HepG2 (cell line): ENCODE measurements around the gene TMTC3. TPM values are rescaled to one million over a fixed set of nuclear protein-coding genes. Genes with fewer than 3 reads are reported as not detected.
A peak's percentile ranks its signal among the peaks of the same experiment; 100 is the strongest.

ENCODE experiments used
- ATAC-seq: fragments of 200-7000 bp; cut with Tn5 transposase; 3 replicates; pipeline ENCODE4 v1.9.1; 2020; ENCODE audit warnings: mild to moderate bottlenecking, moderate library complexity
- BruUV-seq: library from RNA; stranded (reverse); fragments of 400-500 nt; replicated peaks from 2 replicates; lab custom pipeline; 2021; lab: Mats Ljungman, UMichigan
- CTCF ChIA-PET: fragments of 300-600 bp; formaldehyde crosslinking; extraction: SDS; loops from one replicate; lab custom pipeline; 2021; ENCODE audit warnings: low total read pairs, inconsistent platforms, low intra/inter-chr PET ratio; lab: Yijun Ruan, JAX
- POLR2A ChIA-PET: fragments of 350-600 bp; sonication (Branson Sonifier 250); formaldehyde crosslinking; loops from one replicate; lab custom pipeline; 2020; ENCODE audit warnings: antibody characterized with exemption, inconsistent platforms; lab: Yijun Ruan, JAX
- DNase-seq: peaks from one replicate; pipeline ENCODE4 v3.0.0-alpha.2; 2015; ENCODE audit warnings: low spot score
- FAIRE-seq: peaks from 3 replicates; lab custom pipeline; 2011; peaks lifted over from hg19 to GRCh38; lab: Jason Lieb, UNC
- H2AFZ ChIP-seq: one replicate; pipeline ENCODE4 v1.6.1; 2011; ENCODE audit warnings: low read length, inconsistent platforms
- H3K27ac ChIP-seq: fragments of 300-600 bp; 3 replicates; pipeline ENCODE4 v1.8.0; 2011; ENCODE audit warnings: mixed run types, mild to moderate bottlenecking, mixed read lengths, low read length, inconsistent platforms; ENCODE audit not compliant: insufficient read depth; ENCODE audit errors: extremely low read length
- H3K27me3 ChIP-seq, 2 experiments: fragments of 200-600 bp in 1 of 2; 2 replicates in 1 of 2; 3 replicates in 1 of 2; pipeline versions ENCODE4 v1.6.0 to v1.8.0; 2011; ENCODE audit warnings: low read length in 2 of 2, mild to moderate bottlenecking in 2 of 2, moderate library complexity in 2 of 2, inconsistent platforms in 1 of 2; ENCODE audit not compliant: insufficient read depth in 2 of 2, control insufficient read depth in 1 of 2
- H3K36me3 ChIP-seq, 2 experiments: fragments of 200-600 bp in 1 of 2; replicated peaks in 1 of 2; 2 replicates in 1 of 2; 3 replicates in 1 of 2; pipeline versions ENCODE4 v1.5.1 to v1.8.0; 2011; ENCODE audit warnings: low read length in 2 of 2, inconsistent platforms in 1 of 2; ENCODE audit not compliant: insufficient read depth in 2 of 2, control insufficient read depth in 1 of 2
- H3K4me1 ChIP-seq: 2 replicates; pipeline ENCODE4 v1.5.1; 2012; ENCODE audit warnings: low read length, inconsistent platforms; ENCODE audit not compliant: insufficient read depth
- H3K4me2 ChIP-seq: 2 replicates; pipeline ENCODE4 v1.6.0; 2011; ENCODE audit warnings: low read depth, low read length, inconsistent platforms
- H3K4me3 ChIP-seq, 3 experiments: fragments of 200-600 bp in 1 of 3; sonication (generic), shearing (Covaris generic) in 1 of 3; replicated peaks in 1 of 3; 2 replicates each; pipeline ENCODE4 v1.5.1; 2011 to 2016; ENCODE audit warnings: low read length in 3 of 3, inconsistent platforms in 2 of 3, low read depth in 2 of 3, mild to moderate bottlenecking in 2 of 3, control low read depth in 1 of 3, mixed read lengths in 1 of 3; ENCODE audit not compliant: insufficient read depth in 1 of 3
- H3K79me2 ChIP-seq: one replicate; pipeline ENCODE4 v1.6.1; 2011; ENCODE audit warnings: low read length, inconsistent platforms; ENCODE audit not compliant: insufficient read depth
- H3K9ac ChIP-seq: 2 replicates; pipeline ENCODE4 v1.6.0; 2011; ENCODE audit warnings: mild to moderate bottlenecking, low read depth, low read length, inconsistent platforms; ENCODE audit not compliant: insufficient read depth
- H3K9me3 ChIP-seq: 2 replicates; pipeline ENCODE4 v1.5.1; 2012; ENCODE audit warnings: mild to moderate bottlenecking, low read length
- H4K20me1 ChIP-seq: 2 replicates; pipeline ENCODE4 v1.6.0; 2011; ENCODE audit warnings: inconsistent platforms, mild to moderate bottlenecking, low read length, moderate library complexity; ENCODE audit not compliant: insufficient read depth
- CEBPB ChIP-seq: IDR thresholded peaks from 2 replicates; pipeline ENCODE4 v1.6.1; 2011; ENCODE audit warnings: low read depth, low read length, improper control_type of control experiment, borderline replicate concordance
- CEBPG ChIP-seq: IDR thresholded peaks from 2 replicates; pipeline ENCODE4 v1.6.1; 2016
- CHD2 ChIP-seq: IDR thresholded peaks from 2 replicates; pipeline ENCODE4 v1.6.1; 2011; ENCODE audit warnings: low read depth, low read length, improper control_type of control experiment
- DNMT3B ChIP-seq: conservative IDR thresholded peaks from 2 replicates; pipeline ENCODE4 v1.6.1; 2016; ENCODE audit warnings: missing biosample characterization, control low read depth
- KDM2A ChIP-seq: sonication (generic); formaldehyde crosslinking; IDR thresholded peaks from 2 replicates; pipeline ENCODE4 v1.4.0; 2020; ENCODE audit warnings: low read depth, missing genetic modification reagents, borderline replicate concordance
- MEIS1 ChIP-seq: sonication (generic); formaldehyde crosslinking; IDR thresholded peaks from 2 replicates; pipeline ENCODE4 v1.9.0; 2021; ENCODE audit warnings: mild to moderate bottlenecking, missing genetic modification reagents, moderate library complexity, borderline replicate concordance
- PITX1 ChIP-seq: sonication (generic); formaldehyde crosslinking; IDR thresholded peaks from 2 replicates; pipeline ENCODE4 v1.5.1; 2020; ENCODE audit warnings: mild to moderate bottlenecking, missing genetic modification reagents
- SNAI1 ChIP-seq: sonication (generic); formaldehyde crosslinking; IDR thresholded peaks from 2 replicates; pipeline ENCODE4 v1.5.0; 2020; ENCODE audit warnings: mild to moderate bottlenecking, missing genetic modification reagents, borderline replicate concordance
- ZEB1 ChIP-seq: IDR thresholded peaks from 2 replicates; pipeline ENCODE4 v1.6.1; 2012; ENCODE audit warnings: mild to moderate bottlenecking, low read depth, inconsistent platforms; ENCODE audit not compliant: insufficient replicate concordance
- ZFP62 ChIP-seq: sonication (generic); formaldehyde crosslinking; IDR thresholded peaks from 2 replicates; pipeline ENCODE4 v1.4.0; 2020; ENCODE audit warnings: missing genetic modification reagents
- ZKSCAN5 ChIP-seq: sonication (generic); formaldehyde crosslinking; IDR thresholded peaks from 2 replicates; pipeline ENCODE4 v1.5.1; 2020; ENCODE audit warnings: mild to moderate bottlenecking, missing genetic modification reagents
- ZNF564 ChIP-seq: sonication (generic); formaldehyde crosslinking; IDR thresholded peaks from 2 replicates; pipeline ENCODE4 v1.8.1; 2023; ENCODE audit warnings: mild to moderate bottlenecking, missing genetic modification reagents
- ZNF607 ChIP-seq: sonication (generic); formaldehyde crosslinking; IDR thresholded peaks from 2 replicates; pipeline ENCODE4 v1.5.1; 2020; ENCODE audit warnings: missing genetic modification reagents, mild to moderate bottlenecking, borderline replicate concordance
- ZNF792 ChIP-seq: IDR thresholded peaks from 2 replicates; pipeline ENCODE4 v1.6.1; 2016
- WGBS: methylation state at CpG from one replicate; pipeline ENCODE4 v1.1.6; 2017; ENCODE audit warnings: low lambda C conversion rate; 5-methylcytosine and 5-hydroxymethylcytosine counted together
- in situ Hi-C: cut with HindIII; loops from 2 replicates; pipeline ENCODE4 v1.10.0; 2017; ENCODE audit warnings: low pct_unique_long_range_greater_than_20kb; ENCODE audit not compliant: extremely low pct_ligation_motif_present
- intact Hi-C: fragments of 100-400 bp; cut with micrococcal nuclease; formaldehyde crosslinking; loops from one replicate; pipeline ENCODE4 v1.10.0; 2022; ENCODE audit not compliant: unreplicated experiment
- polyA plus RNA-seq, 8 experiments: library from polyadenylated mRNA; depleted of rRNA in 3 of 8; stranded (reverse) in 7 of 8; unstranded in 1 of 8; fragments of >200 nt; fragmentation: Illumina TruSeq in 4 of 8; extraction: Trizol in 4 of 8; gene quantifications; 2 replicates each; pipeline versions ENCODE4 v1.2.1 to v1.2.3, GENCODE V29; 2011 to 2016; ENCODE audit warnings: low read depth in 4 of 8, missing spikeins in 1 of 8, mixed read lengths in 1 of 8; ENCODE audit not compliant: insufficient read depth in 1 of 8
- total RNA-seq, 5 experiments: library from RNA; depleted of rRNA; stranded (reverse); fragments of >200 nt; fragmentation: Illumina TruSeq; extraction: Trizol; gene quantifications; 2 replicates each; pipeline ENCODE4 v1.2.3, GENCODE V29; 2016; ENCODE audit warnings: low read depth in 1 of 5
- TF ChIP-seq, protein P1 (sequence below): sonication (generic); formaldehyde crosslinking; IDR thresholded peaks from 2 replicates; pipeline ENCODE4 v1.9.0; 2021; ENCODE audit warnings: missing genetic modification reagents, mild to moderate bottlenecking, borderline replicate concordance
- TF ChIP-seq, protein P2 (sequence below): IDR thresholded peaks from 2 replicates; pipeline ENCODE4 v1.6.1; 2016; ENCODE audit warnings: low read depth, missing genetic modification reagents, missing compliant biosample characterization

Gene TMTC3
- total and polyA plus RNA-seq, 2 of the 13 experiments (the other 11 are each of a cell fraction or from before 2014, with no cell fraction given), result 6.3 to 22.5 TPM

DNA sequence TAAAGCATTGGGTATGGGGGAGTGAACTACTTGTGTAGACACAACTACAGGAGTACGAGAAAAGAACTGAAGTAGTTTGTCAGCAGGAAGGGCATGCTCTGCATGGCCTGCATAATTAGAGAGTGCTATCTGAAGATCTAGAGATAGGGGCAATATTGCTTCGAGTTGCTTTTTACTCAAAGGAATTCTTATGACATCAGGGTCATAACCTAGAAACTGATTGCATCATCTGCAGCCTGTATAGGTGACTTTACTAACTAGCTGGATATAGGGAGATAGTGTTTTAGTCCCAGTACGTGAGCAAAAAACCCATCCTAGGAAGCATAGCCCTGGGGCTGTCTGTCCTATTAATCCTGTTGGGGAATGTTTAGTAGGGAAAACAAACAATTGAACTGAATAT, 39.8 kb downstream of the TMTC3 start:
- Histone ChIP-seq H3K79me2 (no peaks in the 10 kb centered on the region), H3K4me2 (no peak overlapping the region), H3K4me1 (peaks cover 24% of the 10 kb centered on the region), H2AFZ (no peak overlapping the region), H3K36me3 (0 out of 5 replicates have a peak, but pooled peaks cover 0 to 2% of the 10 kb centered on the region in 2 experiments), H3K9ac (no peak overlapping the region), H3K4me3 (no peak overlapping the region), H3K27me3 (no peaks in the 10 kb centered on the region), H4K20me1 (no peaks in the 10 kb centered on the region), H3K9me3 (no peaks in the 10 kb centered on the region), H3K27ac (no peak overlapping the region)
- in situ Hi-C loops, result no loop called here
- no TSS peak for BruUV-seq
- WGBS, result 78% methylated on average over 3 of the region's 3 CpGs
- ChIA-PET POLR2A (no interaction called here), CTCF (no interaction called here)
- DNase-seq (no peak), ATAC-seq (no peak), FAIRE-seq (no peak)
- TF ChIP-seq CEBPB (0 out of 2 replicates have a peak, but pooled peaks have one; percentile 39), CHD2 (no peak), ZNF607 (no peak), CEBPG (CRISPR knock-in tag) (peak; percentile 48; the same call in 1 of the 2 replicates), PITX1 (CRISPR knock-in tag) (no peak), DNMT3B (CRISPR knock-in tag) (no peak), ZEB1 (no peak), ZNF564 (CRISPR knock-in tag) (no peak), KDM2A (CRISPR knock-in tag) (no peak), ZNF792 (CRISPR knock-in tag) (0 out of 2 replicates have a peak, but pooled peaks have one; percentile 23), ZFP62 (CRISPR knock-in tag) (no peak), ZKSCAN5 (no peak), MEIS1 (CRISPR knock-in tag) (no peak), SNAI1 (CRISPR knock-in tag) (no peak)
- TF ChIP-seq, protein P1, sequence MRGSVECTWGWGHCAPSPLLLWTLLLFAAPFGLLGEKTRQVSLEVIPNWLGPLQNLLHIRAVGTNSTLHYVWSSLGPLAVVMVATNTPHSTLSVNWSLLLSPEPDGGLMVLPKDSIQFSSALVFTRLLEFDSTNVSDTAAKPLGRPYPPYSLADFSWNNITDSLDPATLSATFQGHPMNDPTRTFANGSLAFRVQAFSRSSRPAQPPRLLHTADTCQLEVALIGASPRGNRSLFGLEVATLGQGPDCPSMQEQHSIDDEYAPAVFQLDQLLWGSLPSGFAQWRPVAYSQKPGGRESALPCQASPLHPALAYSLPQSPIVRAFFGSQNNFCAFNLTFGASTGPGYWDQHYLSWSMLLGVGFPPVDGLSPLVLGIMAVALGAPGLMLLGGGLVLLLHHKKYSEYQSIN, result no peak
- TF ChIP-seq, protein P2, sequence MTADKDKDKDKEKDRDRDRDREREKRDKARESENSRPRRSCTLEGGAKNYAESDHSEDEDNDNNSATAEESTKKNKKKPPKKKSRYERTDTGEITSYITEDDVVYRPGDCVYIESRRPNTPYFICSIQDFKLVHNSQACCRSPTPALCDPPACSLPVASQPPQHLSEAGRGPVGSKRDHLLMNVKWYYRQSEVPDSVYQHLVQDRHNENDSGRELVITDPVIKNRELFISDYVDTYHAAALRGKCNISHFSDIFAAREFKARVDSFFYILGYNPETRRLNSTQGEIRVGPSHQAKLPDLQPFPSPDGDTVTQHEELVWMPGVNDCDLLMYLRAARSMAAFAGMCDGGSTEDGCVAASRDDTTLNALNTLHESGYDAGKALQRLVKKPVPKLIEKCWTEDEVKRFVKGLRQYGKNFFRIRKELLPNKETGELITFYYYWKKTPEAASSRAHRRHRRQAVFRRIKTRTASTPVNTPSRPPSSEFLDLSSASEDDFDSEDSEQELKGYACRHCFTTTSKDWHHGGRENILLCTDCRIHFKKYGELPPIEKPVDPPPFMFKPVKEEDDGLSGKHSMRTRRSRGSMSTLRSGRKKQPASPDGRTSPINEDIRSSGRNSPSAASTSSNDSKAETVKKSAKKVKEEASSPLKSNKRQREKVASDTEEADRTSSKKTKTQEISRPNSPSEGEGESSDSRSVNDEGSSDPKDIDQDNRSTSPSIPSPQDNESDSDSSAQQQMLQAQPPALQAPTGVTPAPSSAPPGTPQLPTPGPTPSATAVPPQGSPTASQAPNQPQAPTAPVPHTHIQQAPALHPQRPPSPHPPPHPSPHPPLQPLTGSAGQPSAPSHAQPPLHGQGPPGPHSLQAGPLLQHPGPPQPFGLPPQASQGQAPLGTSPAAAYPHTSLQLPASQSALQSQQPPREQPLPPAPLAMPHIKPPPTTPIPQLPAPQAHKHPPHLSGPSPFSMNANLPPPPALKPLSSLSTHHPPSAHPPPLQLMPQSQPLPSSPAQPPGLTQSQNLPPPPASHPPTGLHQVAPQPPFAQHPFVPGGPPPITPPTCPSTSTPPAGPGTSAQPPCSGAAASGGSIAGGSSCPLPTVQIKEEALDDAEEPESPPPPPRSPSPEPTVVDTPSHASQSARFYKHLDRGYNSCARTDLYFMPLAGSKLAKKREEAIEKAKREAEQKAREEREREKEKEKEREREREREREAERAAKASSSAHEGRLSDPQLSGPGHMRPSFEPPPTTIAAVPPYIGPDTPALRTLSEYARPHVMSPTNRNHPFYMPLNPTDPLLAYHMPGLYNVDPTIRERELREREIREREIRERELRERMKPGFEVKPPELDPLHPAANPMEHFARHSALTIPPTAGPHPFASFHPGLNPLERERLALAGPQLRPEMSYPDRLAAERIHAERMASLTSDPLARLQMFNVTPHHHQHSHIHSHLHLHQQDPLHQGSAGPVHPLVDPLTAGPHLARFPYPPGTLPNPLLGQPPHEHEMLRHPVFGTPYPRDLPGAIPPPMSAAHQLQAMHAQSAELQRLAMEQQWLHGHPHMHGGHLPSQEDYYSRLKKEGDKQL (CRISPR knock-in tag), result no peak
- intact Hi-C loops, result no loop called here
